Measurements from ENCODE around the gene CGB2. TPM values are rescaled to one million over a fixed set of nuclear protein-coding genes. Genes with fewer than 3 reads are reported as not detected.
"Not testable (repeated sequence)": the region's sequence is repeated elsewhere in the genome, so short reads cannot be mapped to it uniquely, and the experiment has no call there.

The CGB2 gene
- total and polyA plus RNA-seq, 9 of the 15 experiments (the other 6 are each of a cell fraction or from before 2014, with no cell fraction given): 0.22 TPM; not detected in 8

GRCh38 chr19:49018388-49019241, 13.1 kb upstream of the CGB2 start:
- Histone ChIP-seq H3K4me2 (ENCODE audit: insufficient read depth, low read length) (peak overlapping the region; percentile 76), H3K4me1 (replicated peaks in 1 of 2; ENCODE audit: control insufficient read depth in 2 of 2, insufficient read depth in 2 of 2, low read length in 2 of 2) (peaks cover 21 to 59% of the 10 kb centered on the region in 2 experiments; a peak in 4 of 5 replicates), H4K20me1 (replicated peaks; ENCODE audit: control insufficient read depth, insufficient read depth, low read length) (peaks cover 12% of the 10 kb centered on the region; the same call in 1 of the 2 replicates), H3K27ac (ENCODE audit: extremely low read depth, low read depth, low read length) (peak overlapping the region; percentile 32; the same call in 2 of the 3 replicates), H3K4me3 (peak overlapping the region; percentile 41), H3K36me3 (ENCODE audit: control insufficient read depth, insufficient read depth, low read length) (peaks cover 30% of the 10 kb centered on the region; the same call in 2 of the 3 replicates), H2AFZ (ENCODE audit: low read depth, low read length) (peak overlapping the region; percentile 62), H3K9ac (ENCODE audit: insufficient read depth in 1 of 2, low read depth in 2 of 2, low read length in 2 of 2) (peak overlapping the region; percentile 30 to 88)
- intact Hi-C loops (cut with micrococcal nuclease); BruUV-seq (replicated peaks); H3K9me3 ChIP-seq (replicated peaks; ENCODE audit: control insufficient read depth, insufficient read depth, low read depth, low read length); H3K79me2 ChIP-seq (ENCODE audit: control insufficient read depth, insufficient read depth, low read length); in situ Hi-C loops (cut with MboI); CTCF ChIA-PET (ENCODE audit: low intra/inter-chr PET ratio); H3K9me1 ChIP-seq (ENCODE audit: control insufficient read depth, insufficient read depth, low read length); H3K27me3 ChIP-seq (ENCODE audit: control insufficient read depth in 2 of 2, insufficient read depth in 2 of 2, low read length in 2 of 2): not testable (repeated sequence)
- 9% methylated on average over 36 of the region's 50 CpGs for WGBS (ENCODE audit: insufficient coverage, low coverage, missing lambda C conversion rate)
- ATAC-seq (peak; percentile 8), FAIRE-seq (peak; percentile 81), DNase-seq (ENCODE audit: extremely low read depth in 1 of 4, low spot score in 3 of 4) (peak in 1 of 4 experiments; percentile 52)
- POLR2A ChIA-PET: interaction anchor here (0.6 to 1.6 kb wide), 7 partner anchors 12 to 523 kb away, joined by 3 to 5 read pairs (median 3); partner anchors contain the start of genes CGB2 and FTL
- TF ChIP-seq EGR1 (conservative IDR thresholded peaks at IDR 0.05): peak; percentile 63
- TF ChIP-seq MGA (IDR thresholded peaks at IDR 0.05): peak; percentile 40; the same call in 1 of the 2 replicates
- TF ChIP-seq NFIC (IDR thresholded peaks at IDR 0.05): peak; percentile 81
- TF ChIP-seq GABPB1 (CRISPR knock-in tag; IDR thresholded peaks at IDR 0.05): peak; percentile 12; the same call in 1 of the 2 replicates
- 0 out of 2 replicates have a peak, but pooled peaks have one; percentile 5 for TF ChIP-seq ZNF263 (CRISPR knock-in tag; IDR thresholded peaks at IDR 0.05; ENCODE audit: borderline replicate concordance)
- peak in 1 of 2 experiments; percentile 10 for TF ChIP-seq E2F6 (IDR thresholded peaks at IDR 0.05; ENCODE audit: borderline replicate concordance in 1 of 2, extremely low read depth in 1 of 2, insufficient read depth in 1 of 2, insufficient read length in 1 of 2, low read depth in 1 of 2, low read length in 1 of 2, poor library complexity in 1 of 2, severe bottlenecking in 1 of 2)

Measured in K562 (cell line).